Effector memory CD8-positive, alpha-beta T cell (primary cell): ENCODE measurements around the gene CHAMP1.
A peak's percentile ranks its signal among the peaks of the same experiment; 100 is the strongest.

ENCODE experiments used
- ATAC-seq: fragments of 150-1000 bp; cut with Tn5 transposase; replicated peaks from 2 replicates; pipeline ENCODE4 v1.10.0; 2021; ENCODE audit warnings: mild to moderate bottlenecking, moderate library complexity
- DNase-seq, 3 experiments: peaks; one replicate each; pipeline ENCODE4 v3.0.0; 2021
- H3K27ac Mint-ChIP-seq, 2 donors: one replicate each; pipeline ENCODE4 v1.8.0; 2022; ENCODE audit warnings: mild to moderate bottlenecking in 2 of 2, mixed read lengths in 2 of 2, moderate library complexity in 2 of 2
- H3K27me3 Mint-ChIP-seq, 2 donors: one replicate each; pipeline ENCODE4 v1.8.0; 2022; ENCODE audit warnings: mixed read lengths in 2 of 2
- H3K36me3 Mint-ChIP-seq: one replicate; pipeline ENCODE4 v1.8.0; 2022; ENCODE audit warnings: mild to moderate bottlenecking, moderate library complexity, mixed read lengths; ENCODE audit not compliant: insufficient read depth
- H3K4me1 Mint-ChIP-seq, 2 donors: one replicate each; pipeline ENCODE4 v1.8.0; 2022; ENCODE audit warnings: low read depth in 2 of 2, mixed read lengths in 2 of 2
- H3K4me3 Mint-ChIP-seq, 2 donors: one replicate each; pipeline ENCODE4 v1.8.0; 2022; ENCODE audit warnings: mild to moderate bottlenecking in 2 of 2, mixed read lengths in 2 of 2, moderate library complexity in 2 of 2
- H3K9me3 Mint-ChIP-seq, 2 donors: one replicate each; pipeline ENCODE4 v1.8.0; 2022; ENCODE audit warnings: mixed read lengths in 2 of 2

The CHAMP1 gene

DNA sequence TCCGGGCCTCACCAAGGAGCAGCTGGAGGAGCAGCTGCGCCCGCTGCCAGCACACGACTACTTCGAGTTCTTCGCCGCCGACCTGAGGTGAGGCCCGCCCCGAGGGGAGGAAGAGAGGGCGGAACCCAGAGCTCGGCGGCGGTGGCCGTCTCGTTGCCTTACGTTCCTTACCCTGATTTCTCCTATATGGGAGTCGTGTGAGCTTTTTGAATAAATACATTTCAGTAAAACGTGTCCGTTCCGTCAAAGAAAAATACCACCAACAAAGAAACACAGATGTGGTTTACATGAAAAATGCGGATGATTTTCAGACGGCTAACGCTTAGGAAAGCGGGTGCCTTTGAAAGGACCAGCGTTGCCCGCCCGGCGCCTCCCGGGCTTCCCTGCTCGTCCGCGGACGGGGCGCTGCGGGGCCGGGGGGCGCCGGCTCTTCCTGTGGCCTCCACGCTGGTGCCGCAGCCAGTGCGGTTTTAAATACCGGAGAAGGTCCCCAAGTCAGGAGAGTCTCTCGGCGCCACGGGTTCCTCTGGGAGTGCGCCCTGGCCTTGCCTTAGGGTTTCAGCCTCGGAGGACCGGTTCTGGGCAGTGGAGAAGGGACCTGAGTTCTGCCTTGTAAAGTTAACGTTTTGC, 32.1 kb upstream of the CHAMP1 start:
- H3K36me3 Mint-ChIP-seq, result peaks cover 46% of the 10 kb centered on the region
- H3K27me3 Mint-ChIP-seq, result no peaks in the 10 kb centered on the region
- no peaks in the 10 kb centered on the region for H3K9me3 Mint-ChIP-seq
- H3K4me3 Mint-ChIP-seq, result peak overlapping the region; percentile 87 to 93
- peak overlapping the region; percentile 95 to 97 for H3K27ac Mint-ChIP-seq
- ATAC-seq (peak; percentile 64), DNase-seq (peak; percentile 67 to 82 (median 69))
- peaks cover 25 to 40% of the 10 kb centered on the region in 2 donors for H3K4me1 Mint-ChIP-seq

DNA sequence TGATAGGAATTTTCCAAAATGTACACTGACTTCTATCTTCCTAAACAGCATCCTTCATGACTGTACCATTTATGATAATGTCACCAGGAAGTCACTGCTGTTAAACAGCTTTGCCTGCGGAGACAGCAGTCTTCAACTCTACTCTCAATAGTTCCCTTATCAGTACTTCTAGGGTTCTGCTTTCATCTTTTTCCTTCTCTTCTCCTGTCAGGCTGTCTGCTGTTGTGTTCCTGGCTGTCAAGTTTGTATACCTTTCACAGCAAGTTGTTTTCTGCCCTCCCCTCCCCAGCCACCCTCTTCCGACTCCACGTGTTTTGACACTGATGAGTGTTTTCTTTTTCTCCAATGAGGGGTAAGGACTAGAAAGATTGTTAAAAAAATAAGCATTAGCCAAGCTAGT, 30.7 kb upstream of the CHAMP1 start:
- DNase-seq (no peak), ATAC-seq (no peak)
- no peaks in the 10 kb centered on the region for H3K9me3 Mint-ChIP-seq
- H3K4me3 Mint-ChIP-seq, result peak overlapping the region; percentile 20 to 47
- H3K4me1 Mint-ChIP-seq, result peaks cover 32 to 48% of the 10 kb centered on the region in 2 donors
- H3K36me3 Mint-ChIP-seq, result peaks cover 60% of the 10 kb centered on the region
- no peaks in the 10 kb centered on the region for H3K27me3 Mint-ChIP-seq
- H3K27ac Mint-ChIP-seq, result no peak overlapping the region

- H3K27me3 Mint-ChIP-seq, result no peaks in the 10 kb centered on the region
- DNase-seq (no peak), ATAC-seq (no peak)
- H3K9me3 Mint-ChIP-seq, result no peaks in the 10 kb centered on the region
- no peak overlapping the region for H3K27ac Mint-ChIP-seq
- H3K4me1 Mint-ChIP-seq, result peaks cover 31 to 42% of the 10 kb centered on the region in 2 donors
- H3K36me3 Mint-ChIP-seq, result peaks cover 68% of the 10 kb centered on the region
- H3K4me3 Mint-ChIP-seq, result no peak overlapping the region
Observed at GRCh38 chr13:114284680-114285079, 29.6 kb upstream of the CHAMP1 start.

DNA sequence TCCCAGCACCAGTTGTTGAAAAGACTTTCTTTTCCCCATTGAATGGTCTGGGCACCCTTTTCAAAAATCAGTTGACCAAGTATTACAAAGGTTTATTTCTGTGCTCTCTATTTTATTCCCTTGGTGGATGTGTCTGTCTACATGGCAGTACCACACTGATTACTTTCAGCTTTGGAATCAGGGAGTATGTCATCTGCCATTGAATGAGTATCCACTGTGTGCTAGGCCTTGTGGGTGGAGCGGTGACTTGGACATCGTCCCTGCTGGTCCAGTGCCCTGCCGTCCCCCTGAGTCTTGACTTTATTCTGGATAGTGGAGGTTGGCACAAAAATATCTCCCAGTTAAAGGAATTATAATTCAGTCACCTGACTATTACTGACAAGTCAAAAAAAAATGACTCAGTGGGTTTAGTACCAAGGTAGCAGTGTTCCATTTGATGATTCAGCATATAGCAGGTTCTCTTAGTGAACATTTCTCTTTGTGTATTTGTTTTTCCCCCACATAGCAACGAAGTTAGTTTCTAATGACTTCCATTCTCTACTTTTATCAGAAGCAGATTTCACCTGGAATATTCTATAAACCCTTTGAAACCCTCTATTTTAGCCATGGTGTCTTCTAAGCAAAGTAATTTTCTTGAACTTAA, 29.0 kb upstream of the CHAMP1 start:
- DNase-seq, result no peak
- Mint-ChIP-seq H3K4me1 (peaks cover 26 to 36% of the 10 kb centered on the region in 2 donors), H3K4me3 (no peak overlapping the region), H3K27ac (no peak overlapping the region), H3K9me3 (no peaks in the 10 kb centered on the region), H3K27me3 (no peaks in the 10 kb centered on the region), H3K36me3 (peaks cover 74% of the 10 kb centered on the region)
- ATAC-seq, result no peak

DNA sequence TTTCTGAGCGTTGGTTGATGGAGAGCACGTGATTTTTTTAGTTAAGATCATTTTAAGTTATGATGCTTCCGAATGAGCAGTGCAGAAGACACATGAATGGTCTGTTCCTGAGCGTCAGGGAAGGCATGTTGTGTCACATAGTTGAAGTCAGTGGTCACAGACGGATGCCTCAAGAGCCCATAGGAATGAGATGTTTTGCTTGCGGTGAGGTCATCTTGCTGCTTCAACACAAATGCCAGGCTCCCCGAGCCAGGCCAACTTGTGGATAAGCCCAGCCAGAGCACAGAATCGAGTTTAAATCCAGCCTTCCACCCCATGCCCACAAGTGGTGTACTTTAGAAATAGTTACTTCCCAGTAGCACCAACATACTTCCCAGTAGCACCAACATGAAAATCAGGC, 27.5 kb upstream of the CHAMP1 start:
- Mint-ChIP-seq H3K27ac (no peak overlapping the region), H3K4me1 (peaks cover 18 to 29% of the 10 kb centered on the region in 2 donors), H3K36me3 (peaks cover 73% of the 10 kb centered on the region), H3K27me3 (no peaks in the 10 kb centered on the region), H3K9me3 (no peaks in the 10 kb centered on the region), H3K4me3 (no peak overlapping the region)
- ATAC-seq, result no peak
- DNase-seq, result no peak

- Mint-ChIP-seq H3K36me3 (peaks cover 83% of the 10 kb centered on the region), H3K27me3 (no peaks in the 10 kb centered on the region), H3K27ac (peak overlapping the region in 1 of 2 donors; percentile 49), H3K4me3 (no peak overlapping the region), H3K9me3 (no peaks in the 10 kb centered on the region), H3K4me1 (peaks cover 18 to 29% of the 10 kb centered on the region in 2 donors)
- DNase-seq (no peak), ATAC-seq (no peak)
Observed at GRCh38 chr13:114288157-114288591, 26.1 kb upstream of the CHAMP1 start.

GRCh38 chr13:114296448-114296847, 17.9 kb upstream of the CHAMP1 start:
- Mint-ChIP-seq H3K4me3 (no peak overlapping the region), H3K36me3 (peaks cover 60% of the 10 kb centered on the region), H3K4me1 (peaks cover 0 to 5% of the 10 kb centered on the region in 2 donors), H3K27ac (no peak overlapping the region), H3K27me3 (no peaks in the 10 kb centered on the region), H3K9me3 (no peaks in the 10 kb centered on the region)
- no peak for ATAC-seq
- no peak for DNase-seq

- H3K9me3 Mint-ChIP-seq, result no peaks in the 10 kb centered on the region
- peaks cover 60% of the 10 kb centered on the region for H3K36me3 Mint-ChIP-seq
- no peak overlapping the region for H3K4me3 Mint-ChIP-seq
- DNase-seq (no peak), ATAC-seq (no peak)
- H3K27ac Mint-ChIP-seq, result no peak overlapping the region
- H3K4me1 Mint-ChIP-seq, result peaks cover 0 to 5% of the 10 kb centered on the region in 2 donors
- H3K27me3 Mint-ChIP-seq, result no peaks in the 10 kb centered on the region
Observed at GRCh38 chr13:114296902-114297301, 17.4 kb upstream of the CHAMP1 start.

- peak overlapping the region in 1 of 2 donors; percentile 16 for H3K27ac Mint-ChIP-seq
Observed at GRCh38 chr13:114298866-114299265, 15.4 kb upstream of the CHAMP1 start.

GRCh38 chr13:114299604-114300305, 14.5 kb upstream of the CHAMP1 start:
- Mint-ChIP-seq H3K9me3 (no peaks in the 10 kb centered on the region), H3K36me3 (peaks cover 53% of the 10 kb centered on the region)
- no peak for ATAC-seq

More at GRCh38 chr13:114298866-114299265, 15.4 kb upstream of the CHAMP1 start:
- H3K36me3 Mint-ChIP-seq, result peaks cover 55% of the 10 kb centered on the region
- H3K4me3 Mint-ChIP-seq, result no peak overlapping the region
- no peaks in the 10 kb centered on the region for H3K27me3 Mint-ChIP-seq
- no peaks in the 10 kb centered on the region for H3K9me3 Mint-ChIP-seq
- H3K4me1 Mint-ChIP-seq, result peaks cover 4 to 5% of the 10 kb centered on the region in 2 donors
- no peak for DNase-seq
- ATAC-seq, result no peak

GRCh38 chr13:114303700-114304327, 10.5 kb upstream of the CHAMP1 start:
- peaks cover 48% of the 10 kb centered on the region for H3K36me3 Mint-ChIP-seq
- peaks cover 0 to 4% of the 10 kb centered on the region in 2 donors for H3K4me1 Mint-ChIP-seq
- ATAC-seq (no peak), DNase-seq (no peak)
- no peak overlapping the region for H3K27ac Mint-ChIP-seq
- H3K4me3 Mint-ChIP-seq, result no peak overlapping the region
- no peaks in the 10 kb centered on the region for H3K27me3 Mint-ChIP-seq
- H3K9me3 Mint-ChIP-seq, result no peaks in the 10 kb centered on the region

More at GRCh38 chr13:114299604-114300305, 14.5 kb upstream of the CHAMP1 start:
- no peak for DNase-seq
- Mint-ChIP-seq H3K27me3 (no peaks in the 10 kb centered on the region), H3K27ac (peak overlapping the region in 1 of 2 donors; percentile 16), H3K4me3 (no peak overlapping the region), H3K4me1 (peaks cover 4 to 5% of the 10 kb centered on the region in 2 donors)

DNA sequence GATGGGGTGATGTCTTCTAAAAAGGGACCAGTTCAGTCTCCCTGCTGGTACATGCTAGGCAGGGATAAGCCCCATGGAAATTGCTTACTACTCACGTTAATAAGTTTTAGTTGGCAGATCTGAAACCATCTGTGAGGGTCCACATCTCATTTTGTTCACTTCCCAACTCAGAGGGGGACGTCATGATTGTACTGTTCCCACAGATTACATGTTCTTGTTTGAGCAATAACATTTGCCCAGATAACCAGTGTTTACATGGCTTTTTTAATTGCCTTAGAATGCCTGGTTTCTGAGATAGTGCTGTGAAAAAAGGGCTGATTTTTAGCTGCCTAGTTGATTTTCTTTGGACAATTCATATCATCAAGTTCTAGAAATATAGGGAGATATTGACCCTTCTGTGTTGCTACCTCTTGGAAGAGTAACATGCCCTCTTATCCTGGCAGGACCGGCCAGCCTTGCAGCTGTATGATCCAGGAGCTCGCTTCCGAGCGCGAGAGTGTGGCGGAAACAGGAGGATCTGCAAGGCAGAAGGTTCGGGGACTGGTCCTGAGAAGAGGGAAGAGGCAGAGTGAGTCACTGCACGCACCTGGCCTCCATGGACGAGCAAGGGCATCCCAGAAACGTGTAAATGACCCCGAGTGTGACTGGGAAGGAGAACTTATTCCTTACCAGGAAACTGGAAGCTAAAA, 9.8 kb upstream of the CHAMP1 start:
- Mint-ChIP-seq H3K4me1 (peaks cover 0 to 4% of the 10 kb centered on the region in 2 donors), H3K4me3 (no peak overlapping the region), H3K36me3 (peaks cover 42% of the 10 kb centered on the region), H3K9me3 (no peaks in the 10 kb centered on the region), H3K27me3 (no peaks in the 10 kb centered on the region), H3K27ac (no peak overlapping the region)
- no peak for ATAC-seq
- DNase-seq, result no peak

DNA sequence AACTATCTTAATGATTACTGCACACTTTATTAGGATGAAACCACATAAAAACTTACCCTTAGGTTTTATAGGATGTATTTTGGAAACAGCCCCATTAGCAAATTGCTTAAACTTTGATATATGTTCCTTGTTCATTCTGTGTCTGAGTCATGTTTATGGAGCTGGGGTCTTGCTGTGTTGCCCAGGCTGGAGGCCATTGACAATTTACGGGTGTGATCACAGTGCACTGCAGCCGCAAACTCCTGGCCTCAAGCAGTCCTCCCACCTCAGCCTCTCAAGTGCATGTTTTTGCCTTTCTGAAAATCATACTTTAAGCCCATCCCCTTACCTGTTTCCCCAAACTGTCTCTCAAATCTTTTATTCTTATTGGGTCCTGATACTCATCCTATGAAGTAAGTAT, 5.2 kb upstream of the CHAMP1 start:
- Mint-ChIP-seq H3K36me3 (peaks cover 18% of the 10 kb centered on the region), H3K4me1 (peaks cover 10 to 14% of the 10 kb centered on the region in 2 donors), H3K4me3 (no peak overlapping the region), H3K27me3 (no peaks in the 10 kb centered on the region), H3K27ac (no peak overlapping the region), H3K9me3 (no peaks in the 10 kb centered on the region)
- no peak for DNase-seq
- ATAC-seq, result no peak
